Activated CD8-positive, alpha-beta T cell treated with anti-CD3 and anti-CD28 coated beads, Interleukin-2, amount 10 ng/mL, durations not matched to agents 7 days and 5 days (primary cell): ENCODE measurements around the gene SCN4A. TPM values are rescaled to one million over a fixed set of nuclear protein-coding genes. Genes with fewer than 3 reads are reported as not detected.

Experiments used
- ATAC-seq: fragments of 150-1000 bp; cut with Tn5 transposase; one replicate; pipeline ENCODE4 v1.10.0; 2021; ENCODE audit warnings: moderate library complexity
- CTCF ChIA-PET: fragments of 350-600 bp; sonication (Branson Sonifier 250); formaldehyde crosslinking; loops from one replicate; lab custom pipeline; 2021; ENCODE audit warnings: antibody characterized with exemption; lab: Charles Lee
- POLR2A ChIA-PET: fragments of 350-600 bp; sonication (Branson Sonifier 250); formaldehyde crosslinking; loops from one replicate; lab custom pipeline; 2021; ENCODE audit warnings: antibody characterized with exemption; lab: Charles Lee
- DNase-seq: peaks from one replicate; pipeline ENCODE4 v3.0.0-alpha.2; 2020
- H3K27ac Mint-ChIP-seq: one replicate; pipeline ENCODE4 v1.8.0; 2021; ENCODE audit warnings: mild to moderate bottlenecking, mixed read lengths
- H3K27me3 Mint-ChIP-seq: one replicate; pipeline ENCODE4 v1.8.0; 2021; ENCODE audit warnings: low read depth, mixed read lengths
- H3K36me3 Mint-ChIP-seq: one replicate; pipeline ENCODE4 v1.8.0; 2021; ENCODE audit warnings: low read depth, mixed read lengths
- H3K4me1 Mint-ChIP-seq: one replicate; pipeline ENCODE4 v1.8.0; 2021; ENCODE audit warnings: low read depth, mixed read lengths
- H3K4me3 Mint-ChIP-seq: one replicate; pipeline ENCODE4 v1.8.0; 2021; ENCODE audit warnings: mild to moderate bottlenecking, mixed read lengths
- H3K9me3 Mint-ChIP-seq: one replicate; pipeline ENCODE4 v1.8.0; 2022; ENCODE audit warnings: mixed read lengths; ENCODE audit not compliant: insufficient read depth
- total RNA-seq, 2 experiments: library from RNA; stranded (reverse); gene quantifications; one replicate each; pipeline ENCODE4 v1.2.3, GENCODE V29; 2021

Gene SCN4A
- total RNA-seq, 2 experiments from 2014 or later = not detected

DNA sequence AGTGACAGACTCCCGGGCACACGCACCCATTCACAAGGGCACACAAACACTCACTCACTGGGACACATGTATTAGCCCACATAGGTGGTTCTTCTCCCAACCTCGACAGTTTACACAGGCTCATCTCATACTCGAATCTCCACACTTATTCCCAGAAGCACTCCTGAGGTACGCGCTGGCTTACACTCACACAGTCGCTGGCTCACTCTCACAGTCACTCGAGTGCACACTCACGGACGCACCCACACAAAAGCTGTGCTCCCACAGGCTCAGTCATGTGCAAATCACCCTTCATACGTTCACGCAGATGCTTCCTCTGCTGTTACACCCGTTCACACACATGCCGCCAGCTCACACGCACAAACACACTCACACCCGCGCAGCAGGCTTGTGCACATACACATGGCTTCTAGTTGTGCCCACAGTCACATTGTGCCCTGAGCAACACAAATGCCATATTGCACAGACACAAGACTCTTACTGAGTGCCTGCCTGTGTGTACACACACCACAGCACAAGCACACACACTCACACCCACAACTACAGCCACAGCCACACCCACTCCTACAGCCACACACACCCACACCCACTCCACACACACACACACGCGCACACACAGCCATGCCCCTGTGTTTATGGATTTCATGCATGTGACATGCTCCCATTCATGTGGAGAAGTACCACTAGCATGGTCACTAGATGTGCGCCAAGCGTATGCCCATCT lies 17.1 kb upstream of the SCN4A start:
- Mint-ChIP-seq H3K4me3 (no peak overlapping the region), H3K27ac (no peak overlapping the region), H3K27me3 (peaks cover 15% of the 10 kb centered on the region), H3K9me3 (no peaks in the 10 kb centered on the region), H3K4me1 (peaks cover 59% of the 10 kb centered on the region), H3K36me3 (no peaks in the 10 kb centered on the region)
- POLR2A ChIA-PET = interaction anchor here (0.6 to 1.0 kb wide), 3 partner anchors 35 to 85 kb away, joined by 3 to 4 read pairs (median 3); partner anchors contain the start of gene GH1
- no peak for DNase-seq
- CTCF ChIA-PET = interaction anchor here (0.6 to 5.6 kb wide), 25 partner anchors 8 to 144 kb away, joined by 3 to 78 read pairs (median 7); partner anchors contain the start of genes CD79B, CSHL1, GH1 and ICAM2
- no peak for ATAC-seq

- Mint-ChIP-seq H3K36me3 (no peaks in the 10 kb centered on the region), H3K27ac (no peak overlapping the region), H3K27me3 (peaks cover 14% of the 10 kb centered on the region), H3K4me3 (no peak overlapping the region), H3K9me3 (no peaks in the 10 kb centered on the region), H3K4me1 (peaks cover 56% of the 10 kb centered on the region)
- POLR2A ChIA-PET = no interaction called here
- ATAC-seq = no peak
- CTCF ChIA-PET = interaction anchor here (0.6 to 5.6 kb wide), 2 partner anchors 28 to 70 kb away, joined by 3 to 78 read pairs; partner anchors contain the start of gene GH1
- no peak for DNase-seq
These were observed 16.3 kb upstream of the SCN4A start for GRCh38 chr17:63988741-63989621.

DNA sequence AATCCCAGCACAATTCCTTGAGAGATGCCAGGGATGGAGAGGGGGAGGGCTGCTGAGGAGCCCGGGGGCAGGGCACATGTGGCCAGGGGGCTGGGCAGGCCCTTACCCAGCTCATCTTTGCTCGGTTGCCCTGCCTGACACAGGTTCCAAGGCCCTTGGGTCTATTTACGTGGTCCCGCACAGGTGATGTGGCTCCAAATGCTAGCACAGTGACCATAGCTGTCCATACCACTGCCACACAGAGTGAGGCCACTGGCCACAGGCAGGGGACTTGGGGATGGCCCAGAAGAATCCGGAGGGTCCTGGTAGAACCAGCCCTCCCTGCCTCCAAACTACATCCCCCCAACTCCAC lies 15.4 kb upstream of the SCN4A start:
- POLR2A ChIA-PET = no interaction called here
- Mint-ChIP-seq H3K27ac (peak overlapping the region; percentile 26), H3K4me1 (peaks cover 48% of the 10 kb centered on the region)

GRCh38 chr17:63987221-63988126 lies 14.8 kb upstream of the SCN4A start:
- ATAC-seq (no peak), DNase-seq (no peak)
- Mint-ChIP-seq H3K27ac (peak overlapping the region; percentile 26), H3K4me1 (peaks cover 44% of the 10 kb centered on the region), H3K27me3 (peaks cover 10% of the 10 kb centered on the region), H3K9me3 (no peaks in the 10 kb centered on the region), H3K36me3 (peaks cover 2% of the 10 kb centered on the region), H3K4me3 (no peak overlapping the region)
- POLR2A ChIA-PET = interaction anchor here (1.4 kb wide), 1 partner anchor 33 kb away, joined by 5 read pairs; the partner anchor contains the start of gene ICAM2
- CTCF ChIA-PET = interaction anchor here (0.9 to 5.6 kb wide), 7 partner anchors 38 to 146 kb away, joined by 3 to 78 read pairs (median 5); partner anchors contain the start of gene GH1

More for the DNA sequence above, 15.4 kb upstream of the SCN4A start:
- no peak overlapping the region for H3K4me3 Mint-ChIP-seq
- H3K36me3 Mint-ChIP-seq = no peaks in the 10 kb centered on the region
- peaks cover 11% of the 10 kb centered on the region for H3K27me3 Mint-ChIP-seq
- DNase-seq = no peak
- ATAC-seq = no peak
- no peaks in the 10 kb centered on the region for H3K9me3 Mint-ChIP-seq
- CTCF ChIA-PET = interaction anchor here (1.4 to 5.6 kb wide), 4 partner anchors 38 to 146 kb away, joined by 4 to 78 read pairs (median 18); partner anchors contain the start of gene GH1

DNA sequence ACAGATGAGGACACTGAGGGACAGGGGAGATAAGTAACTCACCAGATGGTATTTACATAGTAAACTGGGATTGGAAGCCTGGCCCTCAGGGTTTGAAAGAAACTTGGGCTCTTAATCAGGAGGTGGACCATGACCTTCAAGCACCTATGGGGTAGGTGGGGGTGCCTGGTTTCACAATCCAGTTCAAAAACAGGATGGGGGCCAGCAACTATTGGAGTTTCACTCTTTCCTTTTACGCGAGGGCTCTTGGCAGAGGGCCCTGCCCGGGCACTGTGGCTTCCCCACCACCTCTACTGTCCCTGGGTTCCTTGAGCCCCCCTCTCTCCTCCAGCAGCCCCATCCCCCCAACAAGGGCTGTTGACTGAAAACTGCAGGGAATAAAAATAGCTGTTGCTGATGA lies 14.1 kb upstream of the SCN4A start:
- H3K27ac Mint-ChIP-seq = no peak overlapping the region
- H3K4me1 Mint-ChIP-seq = peaks cover 38% of the 10 kb centered on the region
- POLR2A ChIA-PET = interaction anchor here (1.4 kb wide), 1 partner anchor 33 kb away, joined by 5 read pairs; the partner anchor contains the start of gene ICAM2

GRCh38 chr17:63985387-63986140 lies 12.8 kb upstream of the SCN4A start:
- ChIA-PET POLR2A (interaction anchor here (1.0 kb wide), 1 partner anchor 35 kb away, joined by 4 read pairs; the partner anchor contains the start of gene ICAM2), CTCF (interaction anchor here (0.8 to 4.7 kb wide), 17 partner anchors 9 to 146 kb away, joined by 3 to 31 read pairs (median 4); partner anchors contain the start of genes CD79B, GH1 and ICAM2)
- Mint-ChIP-seq H3K36me3 (peaks cover 2% of the 10 kb centered on the region), H3K4me3 (no peak overlapping the region), H3K4me1 (peaks cover 30% of the 10 kb centered on the region), H3K9me3 (peaks cover 7% of the 10 kb centered on the region), H3K27ac (peak overlapping the region; percentile 66), H3K27me3 (peaks cover 2% of the 10 kb centered on the region)
- DNase-seq = no peak
- ATAC-seq = no peak

More for the DNA sequence above, 14.1 kb upstream of the SCN4A start:
- DNase-seq (no peak), ATAC-seq (no peak)
- CTCF ChIA-PET = interaction anchor here (0.9 to 4.7 kb wide), 6 partner anchors 39 to 147 kb away, joined by 3 to 31 read pairs (median 4); partner anchors contain the start of gene GH1
- Mint-ChIP-seq H3K27me3 (peaks cover 6% of the 10 kb centered on the region), H3K4me3 (no peak overlapping the region), H3K36me3 (peaks cover 2% of the 10 kb centered on the region), H3K9me3 (peaks cover 5% of the 10 kb centered on the region)

DNA sequence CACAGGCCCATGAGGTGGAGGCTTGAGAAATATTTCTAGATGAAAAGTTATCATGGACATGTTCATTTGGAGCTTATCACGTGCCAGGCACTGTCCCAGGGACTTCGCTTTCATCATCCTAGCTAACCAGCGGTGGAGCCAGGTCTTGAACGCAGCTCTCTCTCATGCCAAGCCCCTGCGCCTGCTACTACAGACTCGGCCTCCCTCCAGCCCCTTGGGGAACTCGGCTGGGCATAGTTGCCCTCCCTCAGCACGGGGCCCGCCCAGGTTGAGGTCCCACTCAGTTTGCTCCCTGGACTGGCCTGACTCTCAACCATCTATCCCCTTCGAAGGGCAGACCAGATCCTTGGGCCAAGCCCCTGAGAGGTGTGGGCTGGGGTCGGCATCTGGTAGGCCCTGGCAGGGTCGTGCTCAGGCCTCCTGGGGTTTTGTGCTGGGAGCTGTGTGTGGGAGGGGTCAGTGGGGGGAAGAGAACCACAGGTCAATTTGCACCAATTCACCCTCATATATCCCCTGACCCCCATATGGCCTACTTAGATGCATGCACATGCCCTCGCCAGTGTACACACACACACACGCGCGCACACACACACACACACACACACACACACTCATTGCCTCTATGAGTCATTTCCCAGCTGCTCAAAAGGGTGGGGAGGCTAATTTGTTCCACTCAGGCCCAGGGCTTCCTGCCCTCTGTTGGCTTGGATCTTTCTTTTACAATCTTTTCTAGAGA lies 12.1 kb upstream of the SCN4A start:
- H3K36me3 Mint-ChIP-seq = peaks cover 2% of the 10 kb centered on the region
- no peak overlapping the region for H3K4me3 Mint-ChIP-seq
- DNase-seq = peak; percentile 84
- H3K27ac Mint-ChIP-seq = peak overlapping the region; percentile 66
- POLR2A ChIA-PET = interaction anchor here (1.0 kb wide), 2 partner anchors 12 to 35 kb away, joined by 3 to 4 read pairs; partner anchors contain the start of gene ICAM2
- CTCF ChIA-PET = interaction anchor here (0.8 to 4.7 kb wide), 16 partner anchors 8 to 147 kb away, joined by 3 to 31 read pairs (median 4); partner anchors contain the start of genes CD79B, GH1 and ICAM2
- H3K27me3 Mint-ChIP-seq = peaks cover 2% of the 10 kb centered on the region
- peak; percentile 84 for ATAC-seq
- H3K9me3 Mint-ChIP-seq = peaks cover 7% of the 10 kb centered on the region
- H3K4me1 Mint-ChIP-seq = peaks cover 23% of the 10 kb centered on the region

DNA sequence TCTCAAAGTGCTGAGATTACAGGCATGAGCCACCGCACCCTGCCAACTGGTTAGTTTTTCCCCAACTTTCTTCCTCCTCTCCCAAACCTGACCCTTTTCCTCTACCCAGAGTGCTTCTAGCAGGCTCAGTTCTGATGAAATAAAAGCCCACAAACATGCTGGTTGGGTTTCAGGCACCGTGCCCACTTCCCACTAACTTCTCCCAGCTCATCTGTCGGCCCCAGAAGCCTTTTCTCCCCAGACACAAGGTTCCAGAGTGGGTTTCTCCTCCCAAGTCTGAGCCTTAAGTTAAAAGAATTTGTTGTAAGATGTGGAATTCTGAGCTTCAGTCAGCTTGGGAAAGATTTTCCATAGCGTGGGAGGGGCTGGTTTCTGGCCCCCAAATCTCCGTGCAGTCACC lies 11.5 kb upstream of the SCN4A start:
- ATAC-seq = no peak
- CTCF ChIA-PET = interaction anchor here (0.8 to 4.7 kb wide), 9 partner anchors 9 to 114 kb away, joined by 3 to 31 read pairs (median 6); partner anchors contain the start of genes CD79B and GH1
- peaks cover 23% of the 10 kb centered on the region for H3K4me1 Mint-ChIP-seq
- no peak for DNase-seq
- POLR2A ChIA-PET = interaction anchor here (1.0 kb wide), 1 partner anchor 13 kb away, joined by 3 read pairs; no protein-coding TSS in a partner anchor
- peaks cover 2% of the 10 kb centered on the region for H3K36me3 Mint-ChIP-seq
- H3K27me3 Mint-ChIP-seq = peaks cover 2% of the 10 kb centered on the region
- H3K4me3 Mint-ChIP-seq = no peak overlapping the region
- H3K9me3 Mint-ChIP-seq = peaks cover 7% of the 10 kb centered on the region
- H3K27ac Mint-ChIP-seq = no peak overlapping the region

DNA sequence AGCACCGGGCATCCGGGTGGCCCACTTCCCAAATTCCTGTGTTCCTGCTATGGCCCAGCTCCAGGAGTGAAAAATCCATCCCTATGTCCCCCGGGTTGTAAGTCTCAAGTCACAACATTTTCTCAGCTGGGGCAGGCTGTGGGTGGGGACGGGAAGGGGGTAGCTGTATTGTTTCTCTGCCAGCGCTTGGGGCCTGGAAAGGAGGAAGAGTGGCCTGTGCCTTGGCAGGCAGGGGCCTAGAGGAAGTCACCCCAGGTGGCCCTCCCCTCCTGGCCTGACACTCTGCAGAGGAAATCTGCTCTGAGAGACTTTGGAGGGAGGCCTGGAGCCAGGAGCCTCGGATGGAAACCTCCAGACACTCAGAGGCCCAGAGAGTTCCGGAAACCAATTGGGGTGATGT lies 10.6 kb upstream of the SCN4A start:
- ATAC-seq (no peak), DNase-seq (no peak)
- H3K36me3 Mint-ChIP-seq = peaks cover 2% of the 10 kb centered on the region
- no peak overlapping the region for H3K4me3 Mint-ChIP-seq
- H3K9me3 Mint-ChIP-seq = peaks cover 7% of the 10 kb centered on the region
- H3K27ac Mint-ChIP-seq = no peak overlapping the region
- H3K27me3 Mint-ChIP-seq = peaks cover 2% of the 10 kb centered on the region
- POLR2A ChIA-PET = no interaction called here
- CTCF ChIA-PET = interaction anchor here (0.8 to 2.5 kb wide), 4 partner anchors 8 to 65 kb away, joined by 3 to 7 read pairs (median 4); partner anchors contain the start of gene GH1
- peaks cover 23% of the 10 kb centered on the region for H3K4me1 Mint-ChIP-seq
